Effector memory CD4-positive, alpha-beta T cell (primary cell): ENCODE results near the gene MTA2.
A peak's percentile ranks its signal among the peaks of the same experiment; 100 is the strongest.

Source experiments
- DNase-seq, 3 donors: peaks; one replicate each; pipeline ENCODE4 v3.0.0-alpha.2; 2020
- H3K27ac ChIP-seq: 2 replicates; pipeline ENCODE4 v1.7.0; 2013; ENCODE audit warnings: mild to moderate bottlenecking, low read length, moderate library complexity; ENCODE audit not compliant: insufficient read depth, poor library complexity, severe bottlenecking
- H3K27me3 ChIP-seq: replicated peaks from 2 replicates; pipeline ENCODE4 v1.7.0; 2013; ENCODE audit warnings: mild to moderate bottlenecking, low read length; ENCODE audit not compliant: insufficient read depth, control insufficient read depth, poor library complexity, severe bottlenecking
- H3K36me3 ChIP-seq: 2 replicates; pipeline ENCODE4 v1.7.0; 2013; ENCODE audit warnings: mild to moderate bottlenecking, low read length, moderate library complexity; ENCODE audit not compliant: control insufficient read depth, insufficient read depth
- H3K4me1 ChIP-seq: 2 replicates; pipeline ENCODE4 v1.7.0; 2013; ENCODE audit warnings: low read length, mild to moderate bottlenecking; ENCODE audit not compliant: control insufficient read depth, insufficient read depth, poor library complexity, severe bottlenecking
- H3K4me3 ChIP-seq: 2 replicates; pipeline ENCODE4 v1.7.0; 2013; ENCODE audit warnings: low read length, low read depth, mild to moderate bottlenecking; ENCODE audit not compliant: insufficient read depth, poor library complexity, severe bottlenecking
- H3K9me3 ChIP-seq: 2 replicates; pipeline ENCODE4 v1.7.0; 2013; ENCODE audit warnings: mild to moderate bottlenecking, low read length, moderate library complexity; ENCODE audit not compliant: control insufficient read depth

MTA2 gene

GRCh38 chr11:62603776-62604299 is 2.2 kb upstream of the MTA2 start:
- Histone ChIP-seq H3K27me3 (no peaks in the 10 kb centered on the region), H3K36me3 (peaks cover 27% of the 10 kb centered on the region), H3K9me3 (no peaks in the 10 kb centered on the region), H3K4me3 (no peak overlapping the region), H3K4me1 (peaks cover 19% of the 10 kb centered on the region), H3K27ac (no peak overlapping the region)
- no peak for DNase-seq

- H3K9me3 ChIP-seq = no peaks in the 10 kb centered on the region
- H3K4me1 ChIP-seq = peaks cover 26% of the 10 kb centered on the region
- no peak overlapping the region for H3K4me3 ChIP-seq
- no peaks in the 10 kb centered on the region for H3K27me3 ChIP-seq
- DNase-seq = no peak
- H3K36me3 ChIP-seq = peaks cover 29% of the 10 kb centered on the region
- H3K27ac ChIP-seq = no peak overlapping the region
These were observed 1.4 kb upstream of the MTA2 start for GRCh38 chr11:62603072-62603408.

- Histone ChIP-seq H3K36me3 (peaks cover 29% of the 10 kb centered on the region), H3K4me1 (peaks cover 27% of the 10 kb centered on the region), H3K9me3 (no peaks in the 10 kb centered on the region), H3K4me3 (peak overlapping the region; percentile 97), H3K27me3 (no peaks in the 10 kb centered on the region), H3K27ac (peak overlapping the region; percentile 88)
- peak in 1 of 3 donors; percentile 51 for DNase-seq
These were observed 741 bp upstream of the MTA2 start for GRCh38 chr11:62602141-62603071.

- no peaks in the 10 kb centered on the region for H3K9me3 ChIP-seq
- peaks cover 36% of the 10 kb centered on the region for H3K36me3 ChIP-seq
- H3K27me3 ChIP-seq = no peaks in the 10 kb centered on the region
- peak overlapping the region; percentile 88 for H3K27ac ChIP-seq
- DNase-seq = peak; percentile 29 to 50 (median 32)
- H3K4me3 ChIP-seq = peak overlapping the region; percentile 97
- H3K4me1 ChIP-seq = peaks cover 27% of the 10 kb centered on the region
These were observed 618 bp downstream of the MTA2 start for GRCh38 chr11:62601122-62601371.

- H3K4me3 ChIP-seq = peak overlapping the region; percentile 97
- DNase-seq = no peak
- peak overlapping the region; percentile 88 for H3K27ac ChIP-seq
- H3K9me3 ChIP-seq = no peaks in the 10 kb centered on the region
- H3K4me1 ChIP-seq = peaks cover 27% of the 10 kb centered on the region
- H3K36me3 ChIP-seq = peaks cover 38% of the 10 kb centered on the region
- no peaks in the 10 kb centered on the region for H3K27me3 ChIP-seq
These were observed 1.1 kb downstream of the MTA2 start for GRCh38 chr11:62600367-62601121.

GRCh38 chr11:62599901-62600300 is 1.8 kb downstream of the MTA2 start:
- H3K27me3 ChIP-seq = no peaks in the 10 kb centered on the region
- H3K27ac ChIP-seq = peak overlapping the region; percentile 88
- no peaks in the 10 kb centered on the region for H3K9me3 ChIP-seq
- H3K4me3 ChIP-seq = peak overlapping the region; percentile 97
- H3K36me3 ChIP-seq = peaks cover 40% of the 10 kb centered on the region
- peaks cover 27% of the 10 kb centered on the region for H3K4me1 ChIP-seq
- no peak for DNase-seq

- H3K9me3 ChIP-seq = no peaks in the 10 kb centered on the region
- peak overlapping the region; percentile 97 for H3K4me3 ChIP-seq
- DNase-seq = peak; percentile 91 to 95 (median 95)
- H3K27me3 ChIP-seq = no peaks in the 10 kb centered on the region
- H3K4me1 ChIP-seq = peaks cover 27% of the 10 kb centered on the region
- peaks cover 44% of the 10 kb centered on the region for H3K36me3 ChIP-seq
- H3K27ac ChIP-seq = peak overlapping the region; percentile 88
These were observed 2.5 kb downstream of the MTA2 start for GRCh38 chr11:62599069-62599696.

GRCh38 chr11:62595124-62595523 is 6.5 kb downstream of the MTA2 start:
- no peak overlapping the region for H3K27ac ChIP-seq
- peaks cover 35% of the 10 kb centered on the region for H3K4me1 ChIP-seq
- H3K4me3 ChIP-seq = no peak overlapping the region
- peaks cover 50% of the 10 kb centered on the region for H3K36me3 ChIP-seq
- no peak for DNase-seq
- no peaks in the 10 kb centered on the region for H3K27me3 ChIP-seq
- no peaks in the 10 kb centered on the region for H3K9me3 ChIP-seq

- no peaks in the 10 kb centered on the region for H3K27me3 ChIP-seq
- H3K36me3 ChIP-seq = peaks cover 48% of the 10 kb centered on the region
- H3K9me3 ChIP-seq = no peaks in the 10 kb centered on the region
- H3K4me3 ChIP-seq = no peak overlapping the region
- H3K27ac ChIP-seq = peak overlapping the region; percentile 6
- peaks cover 25% of the 10 kb centered on the region for H3K4me1 ChIP-seq
- peak; percentile 45 to 68 (median 58) for DNase-seq
These were observed 8.1 kb downstream of the MTA2 start for GRCh38 chr11:62593434-62594044.
